G401 (cell line): ENCODE data around the gene GABBR2. TPM values are rescaled to one million over a fixed set of nuclear protein-coding genes. Genes with fewer than 3 reads are reported as not detected.
"Not testable (repeated sequence)": the region's sequence is repeated elsewhere in the genome, so short reads cannot be mapped to it uniquely, and the experiment has no call there.

ENCODE experiments used
- DNase-seq: peaks from one replicate; pipeline ENCODE4 v3.0.0-alpha.2; 2015; ENCODE audit warnings: low spot score
- in situ Hi-C: cut with HindIII; loops from 2 replicates; pipeline ENCODE4 v1.10.0; 2016; ENCODE audit warnings: low sequenced_read_pairs, mixed read lengths
- total RNA-seq: library from RNA; depleted of rRNA; stranded (reverse); fragments of >200 nt; shearing (Covaris generic); gene quantifications from 2 replicates; pipeline ENCODE4 v1.2.3, GENCODE V29; 2014

Gene GABBR2
- total RNA-seq, 1 experiment from 2014 or later: not detected

- peak; percentile 42 for DNase-seq
- in situ Hi-C loops: no loop called here
Measured at GRCh38 chr9:98506422-98507054, 202.2 kb downstream of the GABBR2 start.

- DNase-seq: peak; percentile 31
- in situ Hi-C loops: no loop called here
Measured at GRCh38 chr9:98504298-98505282, 204.1 kb downstream of the GABBR2 start.

DNA sequence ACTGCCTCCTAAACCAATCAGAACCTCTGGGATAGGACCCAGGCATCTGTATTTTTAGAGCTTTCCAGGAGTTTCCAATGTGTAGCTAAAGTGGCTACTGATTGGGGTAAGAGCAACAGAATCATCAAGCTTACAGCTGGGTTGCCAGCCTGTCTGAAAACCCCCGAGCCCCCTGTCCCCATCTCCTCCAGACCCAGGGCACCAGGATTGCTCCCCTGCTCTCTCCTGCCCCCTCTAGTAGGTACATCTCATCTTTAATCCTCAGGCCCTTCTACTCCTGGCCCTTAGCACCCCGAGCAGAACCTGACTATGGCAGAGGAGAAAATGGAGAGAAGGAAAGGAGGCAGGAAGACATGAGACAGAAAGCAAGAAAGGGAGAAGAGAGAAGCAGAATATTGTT, 204.9 kb downstream of the GABBR2 start:
- in situ Hi-C loops: no loop called here
- no peak for DNase-seq

- DNase-seq: peak; percentile 52
- in situ Hi-C loops: no loop called here
Measured at GRCh38 chr9:98502976-98503325, 205.8 kb downstream of the GABBR2 start.

GRCh38 chr9:98502311-98502975, 206.3 kb downstream of the GABBR2 start:
- DNase-seq: no peak
- in situ Hi-C loops: no loop called here

GRCh38 chr9:98501819-98502218, 206.9 kb downstream of the GABBR2 start:
- in situ Hi-C loops: no loop called here
- peak; percentile 56 for DNase-seq

GRCh38 chr9:98501259-98501658, 207.5 kb downstream of the GABBR2 start:
- in situ Hi-C loops, DNase-seq: not testable (repeated sequence)

- in situ Hi-C loops: no loop called here
- no peak for DNase-seq
Measured at GRCh38 chr9:98500337-98500919, 208.3 kb downstream of the GABBR2 start.

GRCh38 chr9:98495530-98495929, 213.2 kb downstream of the GABBR2 start:
- DNase-seq: no peak
- in situ Hi-C loops: no loop called here

DNA sequence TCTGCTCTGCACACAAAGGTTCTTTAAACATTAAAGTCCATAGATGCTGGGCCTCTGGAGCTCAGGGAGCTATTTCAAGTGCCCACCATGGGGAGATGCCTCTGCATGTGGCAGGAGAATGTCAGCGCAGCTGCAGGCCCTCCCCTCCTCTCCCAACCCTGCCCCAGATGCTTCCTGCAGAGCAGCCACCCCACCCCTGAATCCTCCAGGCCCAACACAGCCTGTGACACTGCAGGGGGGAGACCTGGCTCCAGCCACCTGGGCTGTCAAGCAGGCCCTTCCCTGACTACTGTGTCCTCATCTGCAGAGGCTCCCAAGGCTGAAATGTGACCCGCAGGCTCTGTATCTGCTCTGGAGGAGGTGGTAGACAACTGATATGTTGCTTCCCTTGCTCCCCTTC, 213.9 kb downstream of the GABBR2 start:
- no peak for DNase-seq
- in situ Hi-C loops: no loop called here

DNA sequence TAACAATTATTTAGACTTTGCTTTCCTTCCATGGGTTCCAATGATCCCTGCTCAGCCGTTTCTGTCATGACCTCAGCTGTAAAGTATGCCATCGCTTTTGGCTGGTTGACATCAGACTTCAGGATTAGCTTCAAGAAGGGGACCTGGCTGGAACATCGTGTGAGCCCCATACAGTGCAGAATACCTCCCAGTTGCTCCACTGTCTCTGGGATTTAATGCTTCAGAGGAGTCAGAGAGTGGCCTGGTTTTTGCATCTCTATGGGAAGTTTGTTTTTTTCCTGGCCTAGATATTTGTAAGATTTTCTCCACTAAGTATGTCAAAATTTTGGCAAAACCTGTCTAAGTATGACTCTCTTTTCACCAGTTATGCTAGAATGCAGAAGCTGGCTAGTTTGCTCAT, 216.9 kb downstream of the GABBR2 start:
- in situ Hi-C loops: no loop called here
- no peak for DNase-seq

DNA sequence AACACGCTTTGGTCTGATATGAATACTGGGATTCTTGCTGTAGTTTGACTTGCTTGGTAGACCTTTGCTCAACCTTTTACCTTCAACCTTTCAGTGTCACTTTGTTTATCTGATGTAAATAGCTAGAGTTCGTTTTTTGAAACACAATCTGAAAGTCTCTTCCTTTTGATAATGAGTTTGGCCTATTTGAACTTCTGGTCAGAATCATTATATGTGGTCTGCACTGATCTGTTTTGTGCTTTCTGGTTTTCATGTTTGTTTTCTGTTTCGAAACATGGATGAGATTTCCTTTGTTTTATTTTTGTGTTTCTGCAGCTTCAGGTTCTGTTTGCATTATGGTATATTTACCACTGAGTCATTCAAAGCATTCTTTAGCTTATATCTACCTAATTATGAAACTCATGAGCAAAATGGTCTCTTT, 217.5 kb downstream of the GABBR2 start:
- DNase-seq: no peak
- in situ Hi-C loops: no loop called here

DNA sequence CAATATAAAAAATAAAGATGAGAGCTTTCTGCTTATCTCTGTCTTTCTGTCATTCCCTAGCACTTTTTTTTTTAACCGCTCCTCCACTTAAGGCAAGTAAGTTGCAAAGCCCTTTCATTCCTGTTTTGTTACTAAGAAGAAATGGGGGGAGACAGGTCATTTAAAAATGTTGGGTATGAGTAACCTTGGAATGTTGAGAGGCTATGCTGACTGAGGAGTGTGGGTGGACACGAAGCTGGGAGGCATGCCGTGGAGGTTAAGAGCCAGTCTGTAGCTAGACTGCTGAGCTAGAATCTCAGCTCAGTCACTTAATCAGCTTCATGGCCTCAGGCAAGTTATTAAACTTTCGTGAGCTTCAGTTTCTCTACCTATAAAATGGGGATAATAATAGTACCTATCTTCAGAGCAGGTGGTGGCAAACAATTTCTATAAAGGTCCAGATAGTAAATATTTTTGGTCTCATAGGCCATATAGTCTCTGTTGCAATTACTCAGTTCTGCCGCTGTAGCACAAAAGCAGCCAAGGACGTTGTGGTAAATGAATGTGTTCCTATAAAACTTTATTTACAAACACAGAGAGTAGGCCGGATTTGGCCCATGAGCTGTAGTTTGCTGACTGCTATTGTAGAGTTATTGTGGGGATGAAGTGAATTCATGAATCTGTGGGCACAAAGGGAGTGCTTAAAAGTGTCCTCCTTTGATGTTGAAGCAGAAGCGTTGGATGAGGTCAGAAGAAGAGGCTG, 220.0 kb downstream of the GABBR2 start:
- DNase-seq: no peak
- in situ Hi-C loops: no loop called here

DNA sequence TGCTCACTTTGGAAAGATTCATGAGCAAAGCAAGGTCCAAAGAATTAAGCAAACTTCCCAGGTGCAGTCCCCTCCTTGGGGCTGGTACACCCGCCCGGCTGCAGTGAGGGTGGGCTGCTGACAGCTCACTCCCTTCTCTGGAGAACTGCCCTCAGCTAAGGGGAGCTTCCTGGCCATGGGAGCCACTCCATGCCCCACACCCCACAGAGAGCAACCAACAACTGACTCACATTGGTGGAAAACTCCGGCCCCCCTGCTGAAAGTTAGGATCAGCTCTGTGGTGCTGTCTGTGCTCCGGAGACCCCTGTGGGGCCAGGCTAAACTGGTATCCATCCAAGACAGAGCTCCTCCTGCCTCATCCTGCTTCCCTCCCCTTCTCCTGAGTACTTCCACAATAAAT, 223.0 kb downstream of the GABBR2 start:
- no peak for DNase-seq
- in situ Hi-C loops: no loop called here

- in situ Hi-C loops: no loop called here
Measured at GRCh38 chr9:98484162-98484561, 224.6 kb downstream of the GABBR2 start.

GRCh38 chr9:98482226-98482625, 226.5 kb downstream of the GABBR2 start:
- DNase-seq: no peak
- in situ Hi-C loops: no loop called here

More at GRCh38 chr9:98484162-98484561, 224.6 kb downstream of the GABBR2 start:
- DNase-seq: peak; percentile 48

- DNase-seq: no peak
- in situ Hi-C loops: no loop called here
Measured at GRCh38 chr9:98481676-98482075, 227.1 kb downstream of the GABBR2 start.

DNA sequence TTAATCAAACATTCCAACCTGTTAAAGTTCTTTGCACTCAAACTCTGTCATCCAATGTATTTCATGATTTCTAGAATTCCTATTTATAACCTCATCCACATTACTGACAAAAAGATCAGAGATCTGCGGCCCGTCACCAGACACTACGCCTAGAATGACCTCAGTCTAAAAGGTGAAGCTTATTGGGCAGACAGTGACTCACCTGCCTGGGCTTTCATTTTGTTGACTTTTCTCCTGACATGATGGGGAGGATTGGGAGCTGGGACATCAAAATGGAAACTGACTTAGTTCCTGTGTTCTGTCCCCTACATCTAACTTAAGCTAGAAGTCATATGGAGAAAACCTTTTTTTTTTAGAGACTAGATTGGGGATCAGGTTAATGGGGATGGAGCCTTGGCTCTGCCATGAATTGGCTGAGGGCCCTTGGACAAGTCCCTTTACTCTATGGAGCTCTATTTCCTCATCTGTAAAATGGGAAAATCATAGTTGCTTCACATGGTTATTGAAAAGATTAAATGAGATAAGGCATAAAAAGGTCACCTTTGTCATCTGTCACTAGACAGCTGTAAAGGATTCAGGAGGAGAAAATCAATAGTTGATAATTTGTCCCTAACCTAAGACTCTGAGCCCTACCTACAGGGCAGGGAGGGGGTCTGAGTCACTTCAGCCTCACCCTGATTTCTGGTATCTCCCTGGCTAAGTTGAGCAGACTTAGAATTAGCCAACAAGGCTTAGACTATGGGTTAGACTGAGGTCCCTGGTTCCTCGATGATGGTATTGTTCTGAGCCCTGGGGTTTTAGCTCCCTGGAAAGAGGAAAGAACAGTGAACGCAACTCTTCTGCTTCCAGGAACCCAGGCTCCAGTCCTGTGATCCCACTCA, 228.5 kb downstream of the GABBR2 start:
- DNase-seq: no peak
- in situ Hi-C loops: no loop called here
